ENCODE results near the gene PSMG3.

GRCh38 chr7:1546274-1546908 is 23.4 kb downstream of the PSMG3 start:
- no peak for TF ChIP-seq CTCF (IDR thresholded peaks at IDR 0.05)
- no peak for TF ChIP-seq SIN3A (IDR thresholded peaks at IDR 0.05; ENCODE audit: borderline replicate concordance, insufficient read depth, low read depth, low read length)
- TF ChIP-seq POLR2AphosphoS5 (IDR thresholded peaks at IDR 0.05; ENCODE audit: low read depth, low read length) = no peak

All from Panc1 (cell line).